GM23338 (cell line): Measurements from ENCODE around the gene RBBP7. TPM values are rescaled to one million over a fixed set of nuclear protein-coding genes. Genes with fewer than 3 reads are reported as not detected.

Experiments
- ATAC-seq: fragments of 200-7000 bp; cut with Tn5 transposase; 3 replicates; pipeline ENCODE4 v1.9.1; 2020
- DNase-seq: peaks from one replicate; pipeline ENCODE4 v3.0.0-alpha.2; 2015; ENCODE audit warnings: low spot score
- H2AFZ ChIP-seq: fragments of 200-600 bp; sonication (generic); 2 replicates; pipeline ENCODE4 v1.8.0; 2016; ENCODE audit warnings: antibody characterized with exemption, mild to moderate bottlenecking, moderate library complexity
- H3F3A ChIP-seq: fragments of 200-600 bp; sonication (generic); replicated peaks from 2 replicates; pipeline ENCODE4 v1.8.0; 2017; ENCODE audit warnings: antibody characterized with exemption, mixed run types, low read depth
- H3K27ac ChIP-seq: fragments of 200-600 bp; sonication (generic); 2 replicates; pipeline ENCODE4 v1.6.1; 2016; ENCODE audit warnings: low read depth
- H3K27me3 ChIP-seq: fragments of 200-600 bp; sonication (generic); 2 replicates; pipeline ENCODE4 v1.8.0; 2016; ENCODE audit warnings: mild to moderate bottlenecking, mixed run types, moderate library complexity; ENCODE audit not compliant: insufficient read depth
- H3K36me3 ChIP-seq: fragments of 200-600 bp; sonication (generic); 2 replicates; pipeline ENCODE4 v1.8.0; 2016; ENCODE audit warnings: mild to moderate bottlenecking; ENCODE audit not compliant: insufficient read depth
- H3K4me1 ChIP-seq: fragments of 200-600 bp; sonication (generic); 2 replicates; pipeline ENCODE4 v1.8.0; 2016; ENCODE audit warnings: mild to moderate bottlenecking, moderate library complexity; ENCODE audit not compliant: insufficient read depth
- H3K4me2 ChIP-seq: fragments of 200-600 bp; sonication (generic); 2 replicates; pipeline ENCODE4 v1.7.1; 2017; ENCODE audit warnings: mixed run types
- H3K4me3 ChIP-seq: fragments of 200-600 bp; sonication (generic); 2 replicates; pipeline ENCODE4 v1.6.1; 2016; ENCODE audit warnings: mixed run types
- H3K79me2 ChIP-seq: fragments of 200-600 bp; sonication (generic); replicated peaks from 2 replicates; pipeline ENCODE4 v1.8.0; 2017; ENCODE audit warnings: mild to moderate bottlenecking; ENCODE audit not compliant: insufficient read depth
- H3K9me2 ChIP-seq: fragments of 200-600 bp; sonication (generic); 2 replicates; pipeline ENCODE4 v1.8.0; 2017; ENCODE audit not compliant: insufficient read depth
- H4K20me1 ChIP-seq: fragments of 200-600 bp; sonication (generic); replicated peaks from 2 replicates; pipeline ENCODE4 v1.8.0; 2017; ENCODE audit warnings: mild to moderate bottlenecking; ENCODE audit not compliant: insufficient read depth
- H3K27ac Mint-ChIP-seq: 2 replicates; pipeline ENCODE4 v1.8.0; 2020; ENCODE audit warnings: inconsistent platforms, mild to moderate bottlenecking, moderate library complexity, mixed read lengths
- H3K27me3 Mint-ChIP-seq: 3 replicates; pipeline ENCODE4 v1.8.0; 2022; ENCODE audit warnings: low read depth, mild to moderate bottlenecking, moderate library complexity, mixed read lengths, inconsistent platforms; ENCODE audit not compliant: insufficient read depth, poor library complexity
- H3K36me3 Mint-ChIP-seq: 3 replicates; pipeline ENCODE4 v1.8.0; 2021; ENCODE audit warnings: low read depth, mild to moderate bottlenecking, inconsistent platforms, moderate library complexity, mixed read lengths
- H3K4me1 Mint-ChIP-seq: 3 replicates; pipeline ENCODE4 v1.8.0; 2020; ENCODE audit warnings: mild to moderate bottlenecking, inconsistent platforms, mixed read lengths
- H3K4me3 Mint-ChIP-seq: 3 replicates; pipeline ENCODE4 v1.8.0; 2021; ENCODE audit warnings: moderate library complexity, mild to moderate bottlenecking, inconsistent platforms, mixed read lengths
- H3K9me3 Mint-ChIP-seq: 3 replicates; pipeline ENCODE4 v1.8.0; 2020; ENCODE audit warnings: moderate library complexity, mild to moderate bottlenecking, inconsistent platforms, mixed read lengths
- CREB1 ChIP-seq: fragments of 250-450 bp; sonication (Bioruptor Pico); IDR thresholded peaks from 2 replicates; pipeline ENCODE4 v1.5.0; 2020; ENCODE audit warnings: low read depth, mild to moderate bottlenecking, moderate library complexity
- EZH2phosphoT487 ChIP-seq: fragments of 200-600 bp; sonication (generic); IDR thresholded peaks from one replicate; pipeline ENCODE4 v1.8.1; 2018; ENCODE audit warnings: antibody characterized with exemption; ENCODE audit not compliant: unreplicated experiment
- JUNB ChIP-seq: IDR thresholded peaks from one replicate; pipeline ENCODE4 v1.6.1; 2016; ENCODE audit warnings: antibody characterized with exemption; ENCODE audit not compliant: unreplicated experiment
- NANOG ChIP-seq: IDR thresholded peaks from 2 replicates; pipeline ENCODE4 v1.6.1; 2016; ENCODE audit warnings: antibody characterized with exemption, borderline replicate concordance
- ZNF114 ChIP-seq: fragments of 250-450 bp; sonication (Bioruptor Pico); IDR thresholded peaks from 2 replicates; pipeline ENCODE4 v1.5.0; 2020; ENCODE audit warnings: mild to moderate bottlenecking, moderate library complexity
- ZNF331 ChIP-seq: fragments of 250-450 bp; sonication (Bioruptor Pico); IDR thresholded peaks from 2 replicates; pipeline ENCODE4 v1.5.0; 2020; ENCODE audit warnings: low read depth, mild to moderate bottlenecking, moderate library complexity
- polyA plus RNA-seq: library from polyadenylated mRNA; unstranded; fragments of >200 nt; fragmentation: Nextera tagmentation; extraction: Ambion mirVana; gene quantifications from 2 replicates; pipeline ENCODE4 v1.2.1, GENCODE V29; 2016
- total RNA-seq: library from RNA; depleted of rRNA; stranded (reverse); fragments of >200 nt; shearing (Covaris generic); gene quantifications from 2 replicates; pipeline ENCODE4 v1.2.3, GENCODE V29; 2014
- TF ChIP-seq, protein P1 (sequence below), 2 experiments: fragments of 200-600 bp in 1 of 2; sonication (generic) in 1 of 2; conservative IDR thresholded peaks; 2 replicates each; pipeline versions ENCODE4 v1.5.1 to v1.6.1; 2016 to 2017; ENCODE audit warnings: antibody characterized with exemption in 2 of 2, low read depth in 2 of 2, mild to moderate bottlenecking in 2 of 2, moderate library complexity in 1 of 2
- TF ChIP-seq, protein P2 (sequence below): IDR thresholded peaks from 2 replicates; pipeline ENCODE4 v1.6.1; 2016; ENCODE audit warnings: antibody characterized with exemption
- TF ChIP-seq, protein P3 (sequence below): fragments of 250-450 bp; sonication (Bioruptor Pico); IDR thresholded peaks from 2 replicates; pipeline ENCODE4 v1.5.0; 2020; ENCODE audit warnings: mild to moderate bottlenecking, moderate library complexity

The RBBP7 gene
- total and polyA plus RNA-seq, 2 experiments from 2014 or later = 111 to 167 TPM

DNA sequence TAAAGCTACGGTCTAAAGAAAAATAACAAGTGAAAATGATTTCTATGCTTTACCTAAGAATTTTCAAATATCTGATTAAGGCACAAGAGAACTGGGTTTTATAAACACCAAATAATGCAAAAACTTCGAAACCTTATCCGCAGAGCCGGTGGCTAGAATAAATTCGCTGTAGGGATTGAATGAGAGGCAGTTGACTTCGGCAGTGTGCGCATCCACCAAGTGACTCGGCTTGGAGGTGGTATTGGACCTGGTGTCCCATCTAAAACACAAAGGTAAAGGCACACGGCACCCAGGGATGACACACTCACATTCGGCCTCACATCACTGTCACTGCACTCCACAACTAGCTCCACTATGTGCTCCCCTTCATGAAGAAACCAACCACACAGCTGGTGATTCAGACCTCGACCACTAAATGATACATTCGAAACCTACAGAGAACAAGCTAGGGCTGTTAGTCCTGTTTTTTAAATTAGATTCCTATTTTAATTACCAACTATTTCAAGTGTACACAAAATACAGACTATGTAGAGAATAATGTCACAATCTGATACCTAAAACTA is 17.5 kb downstream of the RBBP7 start:
- H3K9me3 Mint-ChIP-seq = no peaks in the 10 kb centered on the region; the same call in 1 of the 3 replicates
- DNase-seq = no peak
- H2AFZ ChIP-seq = no peak overlapping the region
- H3K4me3 Mint-ChIP-seq = no peak overlapping the region
- H3K27me3 ChIP-seq = no peaks in the 10 kb centered on the region
- peaks cover 92% of the 10 kb centered on the region for H3K36me3 Mint-ChIP-seq
- no peak overlapping the region for H3K27ac ChIP-seq
- peaks cover 3% of the 10 kb centered on the region; the same call in 1 of the 3 replicates for H3K4me1 Mint-ChIP-seq
- TF ChIP-seq ZNF114 (CRISPR knock-in tag) (no peak), CREB1 (CRISPR knock-in tag) (no peak), JUNB (no peak), ZNF331 (no peak), EZH2phosphoT487 (no peak), NANOG (no peak)
- TF ChIP-seq, protein P1, sequence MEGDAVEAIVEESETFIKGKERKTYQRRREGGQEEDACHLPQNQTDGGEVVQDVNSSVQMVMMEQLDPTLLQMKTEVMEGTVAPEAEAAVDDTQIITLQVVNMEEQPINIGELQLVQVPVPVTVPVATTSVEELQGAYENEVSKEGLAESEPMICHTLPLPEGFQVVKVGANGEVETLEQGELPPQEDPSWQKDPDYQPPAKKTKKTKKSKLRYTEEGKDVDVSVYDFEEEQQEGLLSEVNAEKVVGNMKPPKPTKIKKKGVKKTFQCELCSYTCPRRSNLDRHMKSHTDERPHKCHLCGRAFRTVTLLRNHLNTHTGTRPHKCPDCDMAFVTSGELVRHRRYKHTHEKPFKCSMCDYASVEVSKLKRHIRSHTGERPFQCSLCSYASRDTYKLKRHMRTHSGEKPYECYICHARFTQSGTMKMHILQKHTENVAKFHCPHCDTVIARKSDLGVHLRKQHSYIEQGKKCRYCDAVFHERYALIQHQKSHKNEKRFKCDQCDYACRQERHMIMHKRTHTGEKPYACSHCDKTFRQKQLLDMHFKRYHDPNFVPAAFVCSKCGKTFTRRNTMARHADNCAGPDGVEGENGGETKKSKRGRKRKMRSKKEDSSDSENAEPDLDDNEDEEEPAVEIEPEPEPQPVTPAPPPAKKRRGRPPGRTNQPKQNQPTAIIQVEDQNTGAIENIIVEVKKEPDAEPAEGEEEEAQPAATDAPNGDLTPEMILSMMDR (conservative IDR thresholded peaks at IDR 0.05; ENCODE audit: low read depth in 2 of 2) = no peak
- TF ChIP-seq, protein P2, sequence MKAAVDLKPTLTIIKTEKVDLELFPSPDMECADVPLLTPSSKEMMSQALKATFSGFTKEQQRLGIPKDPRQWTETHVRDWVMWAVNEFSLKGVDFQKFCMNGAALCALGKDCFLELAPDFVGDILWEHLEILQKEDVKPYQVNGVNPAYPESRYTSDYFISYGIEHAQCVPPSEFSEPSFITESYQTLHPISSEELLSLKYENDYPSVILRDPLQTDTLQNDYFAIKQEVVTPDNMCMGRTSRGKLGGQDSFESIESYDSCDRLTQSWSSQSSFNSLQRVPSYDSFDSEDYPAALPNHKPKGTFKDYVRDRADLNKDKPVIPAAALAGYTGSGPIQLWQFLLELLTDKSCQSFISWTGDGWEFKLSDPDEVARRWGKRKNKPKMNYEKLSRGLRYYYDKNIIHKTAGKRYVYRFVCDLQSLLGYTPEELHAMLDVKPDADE = no peak
- TF ChIP-seq, protein P3, sequence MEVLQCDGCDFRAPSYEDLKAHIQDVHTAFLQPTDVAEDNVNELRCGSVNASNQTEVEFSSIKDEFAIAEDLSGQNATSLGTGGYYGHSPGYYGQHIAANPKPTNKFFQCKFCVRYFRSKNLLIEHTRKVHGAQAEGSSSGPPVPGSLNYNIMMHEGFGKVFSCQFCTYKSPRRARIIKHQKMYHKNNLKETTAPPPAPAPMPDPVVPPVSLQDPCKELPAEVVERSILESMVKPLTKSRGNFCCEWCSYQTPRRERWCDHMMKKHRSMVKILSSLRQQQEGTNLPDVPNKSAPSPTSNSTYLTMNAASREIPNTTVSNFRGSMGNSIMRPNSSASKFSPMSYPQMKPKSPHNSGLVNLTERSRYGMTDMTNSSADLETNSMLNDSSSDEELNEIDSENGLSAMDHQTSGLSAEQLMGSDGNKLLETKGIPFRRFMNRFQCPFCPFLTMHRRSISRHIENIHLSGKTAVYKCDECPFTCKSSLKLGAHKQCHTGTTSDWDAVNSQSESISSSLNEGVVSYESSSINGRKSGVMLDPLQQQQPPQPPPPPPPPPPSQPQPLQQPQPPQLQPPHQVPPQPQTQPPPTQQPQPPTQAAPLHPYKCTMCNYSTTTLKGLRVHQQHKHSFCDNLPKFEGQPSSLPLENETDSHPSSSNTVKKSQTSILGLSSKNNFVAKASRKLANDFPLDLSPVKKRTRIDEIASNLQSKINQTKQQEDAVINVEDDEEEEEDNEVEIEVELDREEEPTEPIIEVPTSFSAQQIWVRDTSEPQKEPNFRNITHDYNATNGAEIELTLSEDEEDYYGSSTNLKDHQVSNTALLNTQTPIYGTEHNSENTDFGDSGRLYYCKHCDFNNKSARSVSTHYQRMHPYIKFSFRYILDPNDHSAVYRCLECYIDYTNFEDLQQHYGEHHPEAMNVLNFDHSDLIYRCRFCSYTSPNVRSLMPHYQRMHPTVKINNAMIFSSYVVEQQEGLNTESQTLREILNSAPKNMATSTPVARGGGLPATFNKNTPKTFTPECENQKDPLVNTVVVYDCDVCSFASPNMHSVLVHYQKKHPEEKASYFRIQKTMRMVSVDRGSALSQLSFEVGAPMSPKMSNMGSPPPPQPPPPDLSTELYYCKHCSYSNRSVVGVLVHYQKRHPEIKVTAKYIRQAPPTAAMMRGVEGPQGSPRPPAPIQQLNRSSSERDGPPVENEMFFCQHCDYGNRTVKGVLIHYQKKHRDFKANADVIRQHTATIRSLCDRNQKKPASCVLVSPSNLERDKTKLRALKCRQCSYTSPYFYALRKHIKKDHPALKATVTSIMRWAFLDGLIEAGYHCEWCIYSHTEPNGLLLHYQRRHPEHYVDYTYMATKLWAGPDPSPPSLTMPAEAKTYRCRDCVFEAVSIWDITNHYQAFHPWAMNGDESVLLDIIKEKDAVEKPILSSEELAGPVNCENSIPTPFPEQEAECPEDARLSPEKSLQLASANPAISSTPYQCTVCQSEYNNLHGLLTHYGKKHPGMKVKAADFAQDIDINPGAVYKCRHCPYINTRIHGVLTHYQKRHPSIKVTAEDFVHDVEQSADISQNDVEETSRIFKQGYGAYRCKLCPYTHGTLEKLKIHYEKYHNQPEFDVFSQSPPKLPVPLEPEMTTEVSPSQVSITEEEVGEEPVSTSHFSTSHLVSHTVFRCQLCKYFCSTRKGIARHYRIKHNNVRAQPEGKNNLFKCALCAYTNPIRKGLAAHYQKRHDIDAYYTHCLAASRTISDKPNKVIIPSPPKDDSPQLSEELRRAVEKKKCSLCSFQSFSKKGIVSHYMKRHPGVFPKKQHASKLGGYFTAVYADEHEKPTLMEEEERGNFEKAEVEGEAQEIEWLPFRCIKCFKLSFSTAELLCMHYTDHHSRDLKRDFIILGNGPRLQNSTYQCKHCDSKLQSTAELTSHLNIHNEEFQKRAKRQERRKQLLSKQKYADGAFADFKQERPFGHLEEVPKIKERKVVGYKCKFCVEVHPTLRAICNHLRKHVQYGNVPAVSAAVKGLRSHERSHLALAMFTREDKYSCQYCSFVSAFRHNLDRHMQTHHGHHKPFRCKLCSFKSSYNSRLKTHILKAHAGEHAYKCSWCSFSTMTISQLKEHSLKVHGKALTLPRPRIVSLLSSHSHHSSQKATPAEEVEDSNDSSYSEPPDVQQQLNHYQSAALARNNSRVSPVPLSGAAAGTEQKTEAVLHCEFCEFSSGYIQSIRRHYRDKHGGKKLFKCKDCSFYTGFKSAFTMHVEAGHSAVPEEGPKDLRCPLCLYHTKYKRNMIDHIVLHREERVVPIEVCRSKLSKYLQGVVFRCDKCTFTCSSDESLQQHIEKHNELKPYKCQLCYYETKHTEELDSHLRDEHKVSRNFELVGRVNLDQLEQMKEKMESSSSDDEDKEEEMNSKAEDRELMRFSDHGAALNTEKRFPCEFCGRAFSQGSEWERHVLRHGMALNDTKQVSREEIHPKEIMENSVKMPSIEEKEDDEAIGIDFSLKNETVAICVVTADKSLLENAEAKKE (CRISPR knock-in tag) = no peak
- 0 out of 2 replicates have a peak, but pooled peaks cover 8% of the 10 kb centered on the region for H3F3A ChIP-seq
- peaks cover 37% of the 10 kb centered on the region for H3K79me2 ChIP-seq
- H3K36me3 ChIP-seq = peaks cover 9% of the 10 kb centered on the region; the same call in 1 of the 2 replicates
- no peaks in the 10 kb centered on the region for H3K9me2 ChIP-seq
- no peaks in the 10 kb centered on the region for H3K4me1 ChIP-seq
- no peaks in the 10 kb centered on the region; the same call in none of the 2 replicates for H4K20me1 ChIP-seq
- no peak overlapping the region for H3K4me3 ChIP-seq
- no peak overlapping the region for H3K4me2 ChIP-seq
- ATAC-seq = no peak
- no peaks in the 10 kb centered on the region for H3K27me3 Mint-ChIP-seq
- H3K27ac Mint-ChIP-seq = no peak overlapping the region
